ENCODE measurements around the gene TPGS1.

TPGS1 gene, protein sequence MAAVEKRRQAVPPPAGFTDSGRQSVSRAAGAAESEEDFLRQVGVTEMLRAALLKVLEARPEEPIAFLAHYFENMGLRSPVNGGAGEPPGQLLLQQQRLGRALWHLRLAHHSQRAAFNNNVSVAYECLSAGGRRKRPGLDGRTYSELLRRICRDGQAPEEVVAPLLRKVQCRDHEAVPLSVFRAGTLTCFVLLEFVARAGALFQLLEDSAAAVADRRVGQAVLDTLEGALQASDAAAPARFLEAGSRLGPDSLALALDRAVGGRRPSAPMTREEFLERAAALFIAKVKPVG

DNA sequence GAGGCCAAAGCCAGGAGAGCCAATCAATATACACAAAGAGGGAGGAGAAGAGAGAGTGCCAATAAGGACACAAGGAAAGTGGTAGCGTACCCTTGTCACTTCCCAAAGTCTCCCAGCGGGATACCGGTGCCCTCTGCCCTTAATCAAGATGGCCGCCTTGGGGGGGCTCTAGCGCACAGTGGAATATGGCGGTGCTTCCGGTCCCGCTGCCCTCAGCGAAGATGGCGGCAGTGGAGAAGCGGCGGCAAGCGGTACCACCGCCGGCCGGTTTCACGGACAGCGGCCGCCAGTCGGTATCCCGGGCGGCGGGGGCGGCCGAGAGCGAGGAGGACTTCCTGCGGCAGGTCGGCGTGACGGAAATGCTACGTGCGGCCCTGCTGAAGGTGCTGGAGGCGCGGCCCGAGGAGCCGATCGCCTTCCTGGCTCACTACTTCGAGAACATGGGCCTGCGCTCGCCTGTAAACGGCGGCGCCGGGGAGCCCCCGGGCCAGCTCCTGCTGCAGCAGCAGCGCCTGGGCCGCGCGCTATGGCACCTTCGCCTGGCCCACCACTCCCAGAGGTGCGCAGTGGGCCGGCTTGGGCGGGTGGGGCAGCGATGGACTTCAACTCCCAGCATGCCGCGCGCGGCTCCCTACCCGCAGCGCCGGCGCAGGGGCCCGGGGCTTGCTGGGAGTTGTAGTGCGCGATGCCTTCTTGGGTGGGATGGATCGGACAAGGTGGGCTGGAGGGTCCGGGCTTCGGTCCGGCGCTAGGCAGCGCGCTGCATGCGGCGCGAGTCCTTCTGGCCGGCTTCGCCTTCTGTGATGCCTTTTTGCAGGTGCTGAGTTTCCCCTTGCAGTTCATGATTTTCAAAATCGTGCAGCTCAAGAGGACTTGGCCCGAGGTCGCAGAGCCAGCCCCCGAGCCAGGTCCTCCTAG, at the start of gene TPGS1:
Gene TPGS1 (plus strand): TSS at position 212 of the 918 bp plus-strand sequence. CDS start 10 bp downstream, at position 222.
- H3K9me3 ChIP-seq (ENCODE audit: severe bottlenecking), result no peaks in the 10 kb centered on the region
- H3K4me3 ChIP-seq (ENCODE audit: severe bottlenecking), result peak within 1 kb of the TSS; percentile 79
- DNase-seq (ENCODE audit: low spot score) (peak; percentile 87), ATAC-seq (ENCODE audit: low read depth) (peak; percentile 80)
- peak within 1 kb of the TSS; percentile 69 for H3K27ac ChIP-seq (ENCODE audit: poor library complexity, severe bottlenecking)
- TF ChIP-seq, protein P1, sequence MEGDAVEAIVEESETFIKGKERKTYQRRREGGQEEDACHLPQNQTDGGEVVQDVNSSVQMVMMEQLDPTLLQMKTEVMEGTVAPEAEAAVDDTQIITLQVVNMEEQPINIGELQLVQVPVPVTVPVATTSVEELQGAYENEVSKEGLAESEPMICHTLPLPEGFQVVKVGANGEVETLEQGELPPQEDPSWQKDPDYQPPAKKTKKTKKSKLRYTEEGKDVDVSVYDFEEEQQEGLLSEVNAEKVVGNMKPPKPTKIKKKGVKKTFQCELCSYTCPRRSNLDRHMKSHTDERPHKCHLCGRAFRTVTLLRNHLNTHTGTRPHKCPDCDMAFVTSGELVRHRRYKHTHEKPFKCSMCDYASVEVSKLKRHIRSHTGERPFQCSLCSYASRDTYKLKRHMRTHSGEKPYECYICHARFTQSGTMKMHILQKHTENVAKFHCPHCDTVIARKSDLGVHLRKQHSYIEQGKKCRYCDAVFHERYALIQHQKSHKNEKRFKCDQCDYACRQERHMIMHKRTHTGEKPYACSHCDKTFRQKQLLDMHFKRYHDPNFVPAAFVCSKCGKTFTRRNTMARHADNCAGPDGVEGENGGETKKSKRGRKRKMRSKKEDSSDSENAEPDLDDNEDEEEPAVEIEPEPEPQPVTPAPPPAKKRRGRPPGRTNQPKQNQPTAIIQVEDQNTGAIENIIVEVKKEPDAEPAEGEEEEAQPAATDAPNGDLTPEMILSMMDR (IDR thresholded peaks at IDR 0.05; ENCODE audit: poor library complexity, severe bottlenecking), result no peak
- peaks cover 11% of the 10 kb centered on the region for H3K4me1 ChIP-seq (ENCODE audit: insufficient read depth, poor library complexity, severe bottlenecking)
- H3K27me3 ChIP-seq (ENCODE audit: insufficient read depth, poor library complexity, severe bottlenecking), result no peaks in the 10 kb centered on the region
- no peaks in the 10 kb centered on the region for H3K36me3 ChIP-seq (ENCODE audit: low read depth)

DNA sequence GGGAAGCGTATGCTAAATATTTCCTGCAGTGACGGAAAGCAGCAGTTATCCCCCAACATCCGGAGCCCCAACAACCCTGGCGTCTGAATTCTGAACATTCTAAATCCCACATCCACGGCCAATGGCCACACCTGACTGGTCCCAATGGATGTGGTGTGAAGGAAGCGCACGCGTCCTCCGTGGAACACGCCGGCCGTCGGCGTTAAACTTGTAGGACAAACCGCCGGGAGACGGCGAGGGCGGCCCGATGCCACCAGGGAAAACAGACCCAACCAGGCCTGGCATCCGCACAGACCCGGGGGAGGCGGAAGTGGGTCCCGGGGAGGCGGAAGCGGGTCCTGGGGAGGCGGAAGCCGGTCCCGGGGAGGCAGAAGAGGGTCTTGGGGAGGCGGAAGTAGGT, 49.7 kb upstream of the TPGS1 start:
- DNase-seq (ENCODE audit: low spot score), result no peak
- Histone ChIP-seq H3K36me3 (ENCODE audit: low read depth) (no peaks in the 10 kb centered on the region), H3K4me1 (ENCODE audit: insufficient read depth, poor library complexity, severe bottlenecking) (no peaks in the 10 kb centered on the region), H3K4me3 (ENCODE audit: severe bottlenecking) (no peak overlapping the region), H3K27me3 (ENCODE audit: insufficient read depth, poor library complexity, severe bottlenecking) (peaks cover 14% of the 10 kb centered on the region), H3K27ac (ENCODE audit: poor library complexity, severe bottlenecking) (no peak overlapping the region), H3K9me3 (ENCODE audit: severe bottlenecking) (no peaks in the 10 kb centered on the region)
- no peak for ATAC-seq (ENCODE audit: low read depth)
- TF ChIP-seq, protein P1 (IDR thresholded peaks at IDR 0.05; ENCODE audit: poor library complexity, severe bottlenecking), result no peak

DNA sequence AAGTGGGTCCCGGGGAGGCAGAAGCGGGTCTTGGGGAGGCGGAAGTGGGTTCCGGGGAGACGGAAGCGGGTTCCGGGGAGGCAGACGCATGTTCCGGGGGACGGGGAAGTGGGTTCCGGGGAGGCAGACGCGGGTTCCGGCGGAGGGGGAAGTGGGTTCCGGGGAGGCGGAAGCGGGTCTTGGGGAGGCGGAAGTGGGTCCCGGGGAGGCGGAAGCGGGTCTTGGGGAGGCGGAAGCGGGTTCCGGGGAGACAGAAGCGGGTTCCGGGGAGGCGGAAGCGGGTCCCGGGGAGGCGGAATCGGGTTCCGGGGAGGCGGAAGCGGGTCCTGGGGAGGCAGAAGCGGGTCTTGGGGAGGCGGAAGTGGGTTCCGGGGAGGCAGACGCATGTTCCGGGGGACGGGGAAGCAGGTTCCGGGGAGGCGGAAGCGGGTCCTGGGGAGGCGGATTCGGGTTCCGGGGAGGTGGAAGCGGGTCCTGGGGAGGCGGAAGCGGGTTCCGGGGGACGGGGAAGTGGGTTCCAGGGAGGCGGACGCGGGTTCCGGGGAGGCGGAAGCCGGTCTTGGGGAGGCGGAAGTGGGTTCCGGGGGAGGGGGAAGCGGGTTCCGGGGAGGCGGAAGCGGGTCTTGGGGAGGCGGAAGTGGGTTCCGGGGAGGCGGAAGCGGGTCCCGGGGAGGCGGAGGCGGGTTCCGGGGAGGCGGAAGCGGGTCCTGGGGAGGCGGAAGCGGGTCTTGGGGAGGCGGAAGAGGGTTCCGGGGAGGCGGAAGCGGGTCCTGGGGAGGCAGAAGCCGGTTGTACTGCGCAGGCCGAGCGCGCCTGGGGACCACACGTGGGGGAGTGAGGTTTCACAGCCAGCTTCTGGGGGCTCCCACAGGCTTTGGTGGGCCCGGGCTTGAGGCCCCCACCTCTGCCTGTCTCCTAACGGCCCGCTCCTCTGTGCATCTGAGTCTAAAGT, 48.9 kb upstream of the TPGS1 start:
- Histone ChIP-seq H3K27me3 (ENCODE audit: insufficient read depth, poor library complexity, severe bottlenecking) (peaks cover 14% of the 10 kb centered on the region), H3K4me3 (ENCODE audit: severe bottlenecking) (no peak overlapping the region), H3K4me1 (ENCODE audit: insufficient read depth, poor library complexity, severe bottlenecking) (no peaks in the 10 kb centered on the region), H3K36me3 (ENCODE audit: low read depth) (no peaks in the 10 kb centered on the region), H3K9me3 (ENCODE audit: severe bottlenecking) (no peaks in the 10 kb centered on the region), H3K27ac (ENCODE audit: poor library complexity, severe bottlenecking) (no peak overlapping the region)
- TF ChIP-seq, protein P1 (IDR thresholded peaks at IDR 0.05; ENCODE audit: poor library complexity, severe bottlenecking), result no peak
- ATAC-seq (ENCODE audit: low read depth), result no peak
- DNase-seq (ENCODE audit: low spot score), result no peak

DNA sequence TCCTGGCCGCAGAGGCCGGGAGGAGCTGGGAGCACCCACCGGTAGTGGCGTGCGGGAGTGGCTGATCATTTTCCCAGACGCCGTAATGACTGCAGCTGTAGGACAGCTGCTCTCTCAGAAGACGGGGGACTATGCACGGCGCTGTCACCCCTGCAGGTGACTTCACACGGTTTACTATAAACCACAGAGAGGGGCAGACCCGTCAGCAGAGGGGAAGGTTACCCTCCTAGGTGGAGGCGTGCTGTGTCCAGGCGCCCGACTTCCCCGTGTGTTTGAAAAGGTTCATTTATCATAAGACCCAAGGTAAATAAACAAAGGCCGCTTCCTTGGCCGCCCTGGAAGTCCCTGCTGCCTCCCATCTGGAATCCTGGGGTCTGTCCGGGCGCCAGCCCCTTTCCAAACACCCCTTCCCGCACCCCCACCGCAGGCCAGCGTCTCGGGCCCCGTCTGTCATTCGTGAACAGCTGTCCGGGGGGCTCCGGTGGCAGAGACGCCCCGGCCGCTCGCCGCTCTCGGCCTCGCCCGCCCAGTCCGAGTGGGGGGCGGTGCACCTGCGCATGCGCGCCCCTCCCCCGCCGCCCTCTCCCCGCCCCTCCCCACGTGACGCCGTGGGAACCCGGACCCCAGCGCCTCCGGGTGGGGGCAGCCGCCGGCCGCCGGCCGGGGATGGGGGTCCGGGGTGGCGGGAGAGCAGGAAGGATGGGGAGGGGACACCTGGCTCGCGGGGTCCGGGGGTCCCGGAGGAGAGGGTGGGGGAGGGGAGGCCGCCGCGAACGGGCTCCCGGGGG, 47.4 kb upstream of the TPGS1 start:
- peaks cover 14% of the 10 kb centered on the region for H3K27me3 ChIP-seq (ENCODE audit: insufficient read depth, poor library complexity, severe bottlenecking)
- peak; percentile 35 for ATAC-seq (ENCODE audit: low read depth)
- no peaks in the 10 kb centered on the region for H3K36me3 ChIP-seq (ENCODE audit: low read depth)
- no peaks in the 10 kb centered on the region for H3K4me1 ChIP-seq (ENCODE audit: insufficient read depth, poor library complexity, severe bottlenecking)
- TF ChIP-seq, protein P1 (IDR thresholded peaks at IDR 0.05; ENCODE audit: poor library complexity, severe bottlenecking), result no peak
- H3K9me3 ChIP-seq (ENCODE audit: severe bottlenecking), result no peaks in the 10 kb centered on the region
- H3K4me3 ChIP-seq (ENCODE audit: severe bottlenecking), result peak overlapping the region; percentile 36
- no peak for DNase-seq (ENCODE audit: low spot score)
- H3K27ac ChIP-seq (ENCODE audit: poor library complexity, severe bottlenecking), result no peak overlapping the region

All from RWPE2 (cell line).